ENCODE results near the gene CD151.

- TF ChIP-seq, protein P1, sequence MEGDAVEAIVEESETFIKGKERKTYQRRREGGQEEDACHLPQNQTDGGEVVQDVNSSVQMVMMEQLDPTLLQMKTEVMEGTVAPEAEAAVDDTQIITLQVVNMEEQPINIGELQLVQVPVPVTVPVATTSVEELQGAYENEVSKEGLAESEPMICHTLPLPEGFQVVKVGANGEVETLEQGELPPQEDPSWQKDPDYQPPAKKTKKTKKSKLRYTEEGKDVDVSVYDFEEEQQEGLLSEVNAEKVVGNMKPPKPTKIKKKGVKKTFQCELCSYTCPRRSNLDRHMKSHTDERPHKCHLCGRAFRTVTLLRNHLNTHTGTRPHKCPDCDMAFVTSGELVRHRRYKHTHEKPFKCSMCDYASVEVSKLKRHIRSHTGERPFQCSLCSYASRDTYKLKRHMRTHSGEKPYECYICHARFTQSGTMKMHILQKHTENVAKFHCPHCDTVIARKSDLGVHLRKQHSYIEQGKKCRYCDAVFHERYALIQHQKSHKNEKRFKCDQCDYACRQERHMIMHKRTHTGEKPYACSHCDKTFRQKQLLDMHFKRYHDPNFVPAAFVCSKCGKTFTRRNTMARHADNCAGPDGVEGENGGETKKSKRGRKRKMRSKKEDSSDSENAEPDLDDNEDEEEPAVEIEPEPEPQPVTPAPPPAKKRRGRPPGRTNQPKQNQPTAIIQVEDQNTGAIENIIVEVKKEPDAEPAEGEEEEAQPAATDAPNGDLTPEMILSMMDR (IDR thresholded peaks at IDR 0.05 in 2 of 3, conservative IDR thresholded peaks at IDR 0.05 in 1 of 3; ENCODE audit: borderline replicate concordance in 1 of 3, insufficient read depth in 1 of 3, low read depth in 2 of 3, low read length in 2 of 3) = no peak
- no peak for TF ChIP-seq SRF (IDR thresholded peaks at IDR 0.05; ENCODE audit: low read depth)
- TF ChIP-seq SP1 (IDR thresholded peaks at IDR 0.05; ENCODE audit: low read depth) = no peak
- TF ChIP-seq EZH2phosphoT487 (IDR thresholded peaks at IDR 0.05; ENCODE audit: borderline replicate concordance) = no peak
- TF ChIP-seq SIN3A (IDR thresholded peaks at IDR 0.05; ENCODE audit: low read depth) = no peak
- TF ChIP-seq ZFX (IDR thresholded peaks at IDR 0.05) = no peak
Measured at GRCh38 chr11:875769-876301, 43.1 kb downstream of the CD151 start.
